HG03342 (cell line): ENCODE results near the gene COL10A1.

Experiments
- ATAC-seq: cut with Tn5 transposase; IDR thresholded peaks from one replicate; pipeline ENCODE4 v1.9.1; 2021; ENCODE audit warnings: mild to moderate bottlenecking, moderate library complexity; ENCODE audit not compliant: unreplicated experiment

COL10A1 gene

DNA sequence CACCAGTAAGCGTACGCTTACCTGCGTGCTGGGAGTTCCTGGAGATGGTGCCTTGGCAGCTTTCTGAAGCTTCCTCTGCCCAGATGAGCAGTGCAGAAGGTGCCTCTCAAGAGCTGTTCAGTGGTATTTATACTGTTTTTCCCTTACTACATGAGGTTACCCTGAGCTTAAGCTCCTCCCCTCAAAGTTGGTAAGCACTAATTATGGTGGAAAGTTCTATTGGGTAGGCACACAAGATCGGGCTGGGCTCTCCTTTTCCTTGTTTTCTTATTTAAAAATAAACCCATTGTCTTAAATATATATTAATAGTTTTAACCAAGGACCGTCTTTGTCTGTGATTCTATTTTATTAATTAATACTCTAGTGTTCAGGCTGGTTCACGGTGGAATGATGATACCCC lies at the start of gene COL10A1:
Gene COL10A1, minus strand, starts transcription at position 101 of the 400 bp plus-strand sequence. CDS start 640 bp downstream, outside the sequence.
- no peak for ATAC-seq

DNA sequence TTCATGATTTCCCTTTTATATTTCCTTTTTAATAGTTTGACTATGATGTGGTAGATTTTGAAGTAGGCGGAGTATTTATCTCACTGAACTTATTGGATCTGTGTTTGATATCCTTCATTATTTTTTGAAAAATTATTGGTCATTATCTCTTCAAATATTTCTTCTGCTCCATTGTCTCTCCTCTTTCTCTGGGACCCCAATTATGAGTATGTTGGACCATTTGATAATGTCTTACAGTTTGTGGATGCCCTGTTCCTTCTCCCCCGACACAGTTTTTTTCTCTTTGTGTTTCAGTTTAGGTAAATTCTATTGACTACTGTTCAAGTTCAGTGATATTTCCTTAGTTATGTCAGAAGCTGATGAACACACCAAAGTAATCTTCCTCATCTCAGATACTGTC lies 49.4 kb upstream of the COL10A1 start:
- no peak for ATAC-seq

DNA sequence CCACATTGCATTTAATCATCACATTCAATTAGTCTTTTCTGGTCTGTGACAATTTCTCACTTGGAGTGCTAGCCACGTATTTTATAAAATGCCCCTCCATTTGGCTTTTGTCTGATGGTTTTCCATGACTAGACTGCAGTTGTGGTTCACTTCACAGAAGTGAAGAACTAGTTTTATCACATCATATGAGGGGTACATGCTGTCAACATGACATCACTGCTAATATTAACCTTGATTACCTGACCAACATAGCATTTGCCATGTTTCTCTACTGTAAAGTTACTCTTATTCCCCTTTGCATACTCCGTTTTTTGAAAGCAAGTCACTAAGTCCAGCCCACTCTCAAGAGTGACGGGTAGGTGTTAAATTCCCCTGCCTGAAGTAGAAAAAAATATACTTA lies 48.0 kb upstream of the COL10A1 start:
- no peak for ATAC-seq

DNA sequence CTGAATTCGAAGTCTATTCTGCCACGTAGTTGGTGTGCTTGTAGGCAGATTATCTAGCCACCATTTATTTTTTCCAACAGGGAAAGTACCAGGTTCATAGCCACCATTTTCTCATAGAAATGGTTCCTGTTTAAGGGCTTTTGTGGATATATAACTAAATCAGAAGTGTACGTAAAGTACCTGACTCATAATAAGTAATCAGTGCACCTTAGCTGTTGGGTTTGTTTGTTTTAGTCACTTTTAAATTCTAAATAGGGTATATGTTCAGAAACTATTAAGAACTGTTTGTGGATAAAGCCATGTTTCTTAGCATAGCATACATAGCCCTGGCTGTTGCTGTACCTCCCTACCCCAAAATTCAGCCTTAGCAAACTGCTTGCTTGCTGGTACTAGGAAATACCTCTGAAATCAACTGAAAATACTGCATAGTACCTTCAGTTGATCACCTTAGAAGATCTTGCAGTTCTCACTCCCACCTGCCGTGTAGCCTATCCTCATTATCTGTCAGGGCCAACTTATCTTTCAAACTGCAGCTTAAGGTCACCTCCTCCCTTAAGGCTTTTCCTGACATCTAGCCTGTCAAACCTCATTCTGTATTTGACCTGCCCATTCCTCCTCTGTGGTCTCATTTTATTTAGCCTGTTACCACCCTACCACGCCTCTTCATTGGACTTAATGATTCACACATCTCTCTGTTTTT lies 44.6 kb upstream of the COL10A1 start:
- ATAC-seq = no peak

DNA sequence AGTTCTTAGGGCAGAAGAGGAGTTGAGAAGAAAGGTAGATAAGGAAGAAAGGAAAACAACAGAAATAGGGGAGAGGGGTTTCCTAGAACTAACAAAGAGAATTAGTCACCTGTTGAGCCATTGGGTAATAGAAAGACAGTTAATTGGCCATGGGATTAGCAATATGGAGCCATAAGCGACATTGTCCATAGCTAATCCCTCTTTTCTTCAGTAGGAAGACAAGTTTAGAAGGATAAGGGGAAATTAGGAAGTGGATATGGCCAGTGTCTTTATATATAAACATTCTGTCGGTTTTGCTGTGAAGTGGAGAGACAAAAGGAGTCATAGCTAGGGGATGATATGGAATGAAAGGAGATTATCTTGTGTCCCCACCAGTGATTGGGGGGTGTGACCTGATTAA lies 43.9 kb upstream of the COL10A1 start:
- no peak for ATAC-seq

DNA sequence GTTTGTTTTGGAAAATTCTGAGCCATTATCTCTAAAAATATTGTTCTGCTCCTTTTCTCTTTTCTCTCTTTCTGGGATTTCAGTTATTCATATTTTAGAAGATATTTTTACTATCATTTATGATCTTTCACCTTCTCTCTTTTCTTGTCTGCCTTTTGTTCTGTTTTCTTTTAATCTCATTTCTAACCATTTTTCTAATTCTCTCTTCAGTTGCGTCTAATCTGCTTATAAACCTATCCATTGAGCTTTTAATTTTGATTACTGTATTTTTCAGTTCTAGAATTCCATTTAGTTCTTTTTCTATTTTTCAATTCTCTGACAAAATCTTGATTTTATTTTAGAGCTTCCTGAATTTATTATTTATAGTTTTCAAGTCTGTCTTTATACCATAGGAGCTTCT lies 42.2 kb upstream of the COL10A1 start:
- no peak for ATAC-seq

DNA sequence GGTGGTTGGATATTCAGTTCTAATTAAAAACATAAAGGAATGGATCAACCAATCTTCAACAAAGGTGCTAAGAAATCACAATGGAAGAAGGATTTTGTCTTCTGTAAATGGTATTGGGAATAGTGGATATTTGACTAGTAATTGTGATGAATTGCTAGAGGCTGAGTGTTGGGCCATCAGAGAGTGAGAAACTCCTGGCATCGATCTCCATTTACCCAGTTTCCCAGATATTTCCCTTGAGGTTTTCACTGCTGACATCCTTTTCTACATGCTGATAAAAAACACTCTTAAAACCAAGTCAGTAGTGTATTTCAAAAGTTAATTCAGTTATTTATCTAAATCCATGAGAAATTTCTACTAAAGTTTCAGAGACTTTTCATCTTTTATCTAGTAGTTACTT lies 40.4 kb upstream of the COL10A1 start:
- ATAC-seq = no peak

DNA sequence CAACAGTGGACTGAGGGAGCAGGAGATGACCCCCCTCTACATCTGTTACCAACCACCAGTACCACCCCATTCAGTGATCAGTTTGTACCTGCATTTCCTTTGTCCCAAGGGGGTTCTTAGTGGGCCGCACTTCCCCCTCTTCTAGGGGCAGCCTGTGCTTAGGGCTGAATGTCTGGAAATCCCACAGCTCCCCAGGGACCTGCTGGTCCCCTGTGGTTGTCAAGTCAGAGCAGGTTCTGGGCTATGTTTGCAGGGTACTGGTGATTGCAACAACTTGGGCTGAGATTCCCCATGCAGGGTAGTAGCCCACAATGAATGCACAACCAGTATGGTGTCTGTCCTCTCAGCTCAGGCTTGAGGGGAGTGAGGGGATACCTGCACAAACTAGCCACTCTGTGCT lies 39.7 kb upstream of the COL10A1 start:
- peak; percentile 57 for ATAC-seq

DNA sequence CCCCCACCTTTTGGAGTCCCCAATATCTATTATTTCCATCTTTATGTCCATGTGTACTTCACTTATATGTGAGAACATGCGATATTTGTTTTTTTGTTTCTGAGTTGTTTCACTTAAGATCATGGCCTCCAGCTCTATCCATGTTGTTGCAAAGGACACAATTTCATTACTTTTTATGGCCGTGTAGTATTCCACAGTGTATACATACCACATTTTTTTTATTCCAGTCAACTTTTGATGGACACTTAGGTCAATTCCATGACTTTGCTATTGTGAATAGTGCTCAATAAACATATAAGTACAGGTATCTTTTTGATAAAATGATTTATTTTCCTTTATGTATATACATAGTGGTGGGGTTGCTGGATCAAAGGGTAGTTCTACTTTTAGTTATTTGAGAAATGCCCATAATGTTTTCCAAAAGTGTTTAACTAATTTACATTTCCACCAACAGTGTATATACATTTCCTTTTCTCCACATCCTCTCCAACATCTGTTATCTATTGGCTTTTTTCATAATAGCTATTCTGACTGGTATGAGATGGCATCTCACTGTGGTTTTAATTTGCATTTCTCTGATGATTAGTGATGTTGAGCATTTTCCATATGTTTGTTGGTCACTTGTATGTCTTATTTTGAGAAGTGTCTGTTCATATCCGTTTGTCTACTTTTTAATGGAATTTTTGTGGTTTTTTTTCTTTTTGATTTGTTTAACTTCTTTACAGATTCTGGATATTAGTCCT lies 34.0 kb upstream of the COL10A1 start:
- ATAC-seq = no peak

DNA sequence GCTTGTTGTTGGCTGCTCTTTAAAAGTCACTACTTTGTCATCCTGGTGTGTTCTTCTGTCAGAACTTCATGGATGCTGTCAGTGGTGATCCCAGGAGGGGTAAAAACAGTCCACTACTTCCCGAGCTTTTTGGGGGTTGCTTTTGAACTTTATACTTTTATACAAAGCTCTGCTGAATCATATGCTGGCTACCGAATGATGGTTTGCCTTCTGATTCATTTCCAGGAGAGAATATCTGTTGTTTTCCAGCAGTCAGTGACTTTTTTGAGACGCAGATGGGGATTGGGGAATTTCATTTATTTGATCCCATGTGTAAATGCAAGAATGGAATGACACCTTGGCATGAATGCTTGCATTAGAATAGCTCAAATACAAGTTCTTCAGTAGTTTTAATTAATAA lies 32.7 kb upstream of the COL10A1 start:
- ATAC-seq = no peak

DNA sequence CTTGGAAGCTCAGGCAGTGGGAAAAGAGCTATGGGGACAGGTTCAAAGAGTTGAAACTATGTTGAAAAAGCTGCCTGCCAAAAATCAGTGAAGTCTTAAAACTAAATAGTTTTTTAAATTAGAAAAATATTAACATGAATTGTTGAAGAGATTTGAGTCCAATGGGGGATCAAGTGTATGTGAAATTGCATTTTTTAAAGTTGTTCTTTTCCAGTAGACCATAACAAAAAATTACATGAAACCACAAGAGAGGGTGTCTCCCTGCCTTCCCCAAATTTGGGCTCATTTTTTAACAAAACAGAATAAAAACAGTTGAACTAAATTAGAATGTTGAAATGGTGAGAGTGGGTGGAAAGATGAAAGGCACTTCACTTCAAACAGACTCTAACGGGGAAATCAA lies 31.5 kb upstream of the COL10A1 start:
- ATAC-seq = no peak

DNA sequence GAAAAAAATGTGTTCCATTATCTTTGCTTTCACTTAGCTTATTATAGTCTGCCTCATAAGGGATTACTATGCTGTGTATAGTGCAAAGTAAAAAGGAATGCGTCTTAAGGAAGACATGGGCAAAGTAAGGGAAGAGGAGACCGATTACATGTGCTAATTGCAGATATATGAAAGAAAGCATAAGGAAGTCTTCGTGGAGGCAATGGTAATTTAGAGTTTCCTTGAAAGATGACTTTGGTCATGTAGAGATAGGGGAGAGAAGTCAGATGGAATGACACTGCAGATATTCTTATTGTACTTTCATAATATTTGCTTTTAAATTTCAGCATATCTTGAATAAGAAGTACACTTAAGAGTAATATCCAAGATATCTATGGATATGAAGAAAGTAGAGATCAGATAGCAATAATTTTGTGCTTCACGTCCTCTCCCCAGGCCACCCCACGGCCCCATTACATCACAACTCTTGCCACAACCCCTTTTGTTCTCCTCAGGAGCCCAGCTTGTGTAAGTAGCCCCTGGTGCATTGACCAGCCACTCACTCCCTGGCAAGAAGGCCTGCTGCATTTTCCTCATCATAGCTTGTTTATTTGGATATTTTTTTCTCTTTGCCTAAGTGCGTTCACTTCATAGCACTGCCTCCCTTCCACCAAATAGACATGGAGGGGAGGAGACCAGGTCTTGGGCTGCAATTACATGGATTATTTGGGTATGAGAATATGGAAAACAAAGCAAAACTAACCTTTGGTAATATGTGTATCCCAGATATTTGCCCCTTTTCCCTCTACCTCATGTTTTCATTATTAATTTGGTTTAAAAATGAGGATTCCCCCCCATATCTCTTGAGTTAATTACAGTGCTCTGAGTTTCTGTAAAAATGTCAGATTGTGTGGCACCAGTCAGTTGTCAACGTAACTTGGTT lies 30.7 kb upstream of the COL10A1 start:
- no peak for ATAC-seq

DNA sequence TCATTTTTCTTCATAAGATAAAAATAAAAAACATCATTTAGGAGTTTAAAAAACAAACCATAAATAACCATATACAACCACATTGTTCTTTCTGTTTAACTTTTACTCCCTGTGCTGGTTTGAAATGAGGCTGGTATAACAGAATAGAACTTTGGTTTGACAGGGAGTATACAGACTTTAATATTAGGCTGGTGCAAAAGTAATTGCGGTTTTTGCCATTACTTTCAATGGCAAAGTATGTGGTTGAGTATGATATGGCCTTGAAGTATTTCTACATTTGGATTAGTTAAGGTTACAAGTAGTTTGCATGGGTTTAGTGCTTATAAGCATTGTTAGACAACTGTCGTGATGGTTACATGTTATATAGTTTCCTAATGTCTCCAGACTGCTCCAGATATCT lies 29.0 kb upstream of the COL10A1 start:
- ATAC-seq = no peak

DNA sequence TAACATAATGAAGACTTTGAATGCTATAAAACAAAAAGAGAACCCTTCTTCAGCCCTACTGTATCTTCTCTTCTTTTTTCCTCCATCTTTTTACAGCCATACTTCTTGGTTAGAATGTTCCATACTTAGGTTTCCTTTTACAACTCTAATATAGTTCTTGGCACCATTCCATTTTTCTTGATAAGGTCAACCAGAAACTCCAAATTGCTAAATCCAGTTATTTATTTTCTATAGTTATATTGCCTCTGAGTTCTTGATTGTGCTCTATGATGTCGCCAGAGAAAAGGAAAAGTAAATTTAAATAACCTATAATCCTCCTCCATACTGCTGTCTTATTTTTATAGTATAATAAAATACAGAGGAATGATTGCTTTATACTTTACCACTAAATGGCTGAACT lies 26.7 kb upstream of the COL10A1 start:
- no peak for ATAC-seq

DNA sequence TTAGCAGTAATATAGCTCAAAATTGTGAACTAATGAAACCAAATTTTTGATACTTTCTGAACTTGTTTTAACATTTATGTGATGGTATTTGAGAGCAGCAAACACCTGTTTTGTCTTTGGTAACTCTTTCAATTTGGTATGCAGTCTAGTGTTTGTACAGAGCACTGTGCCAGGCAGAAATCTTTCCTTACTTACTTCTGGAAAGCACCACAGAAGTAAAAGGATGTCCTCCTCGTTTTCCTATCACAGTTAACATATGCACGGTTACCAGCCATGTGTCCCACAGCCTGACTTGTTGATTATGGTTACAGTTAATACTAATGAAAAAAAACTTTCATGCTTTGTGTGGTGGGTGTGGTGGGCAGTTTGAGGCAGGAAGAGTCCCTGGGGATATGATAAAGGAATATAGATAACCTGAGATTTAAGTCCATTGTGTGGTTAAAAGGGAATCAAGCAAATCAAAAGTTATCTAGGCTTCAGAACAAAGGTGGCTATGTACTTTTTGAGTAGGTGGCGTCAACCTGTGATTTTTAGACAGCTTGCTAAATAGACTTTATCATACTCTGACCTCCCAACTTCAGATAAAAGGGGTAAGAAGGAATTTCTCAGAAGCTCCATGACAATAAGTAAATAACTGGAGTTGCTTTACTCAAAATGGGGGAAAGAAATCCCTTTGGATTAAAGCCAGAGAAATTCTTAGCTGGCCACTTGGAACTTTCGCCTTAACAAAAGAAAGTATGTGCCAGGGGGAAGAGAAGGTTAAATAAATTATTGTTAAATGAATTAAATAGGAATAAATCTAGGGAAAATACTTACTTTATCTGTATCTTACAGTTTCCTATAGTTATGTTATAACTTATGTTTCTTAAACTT lies 20.1 kb upstream of the COL10A1 start:
- ATAC-seq = no peak

DNA sequence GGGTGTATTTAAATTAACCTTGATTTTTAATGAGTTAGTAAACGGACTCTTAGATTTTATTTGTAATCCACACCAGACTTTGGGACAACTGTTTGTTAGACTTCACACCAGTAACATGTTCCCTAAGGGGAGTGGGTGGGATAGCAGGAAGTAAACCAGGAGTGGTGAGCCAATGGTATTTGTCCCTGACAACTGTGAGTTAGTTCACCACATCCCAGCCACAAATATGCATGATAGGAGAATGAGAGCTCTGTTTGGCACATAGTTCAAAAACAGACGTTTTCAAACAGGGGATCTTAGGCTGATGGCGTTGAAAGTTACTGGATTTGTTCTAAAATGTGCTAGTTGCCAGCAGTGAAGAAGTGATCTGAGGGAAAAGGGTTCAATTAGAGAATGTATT lies 18.7 kb upstream of the COL10A1 start:
- ATAC-seq = no peak

DNA sequence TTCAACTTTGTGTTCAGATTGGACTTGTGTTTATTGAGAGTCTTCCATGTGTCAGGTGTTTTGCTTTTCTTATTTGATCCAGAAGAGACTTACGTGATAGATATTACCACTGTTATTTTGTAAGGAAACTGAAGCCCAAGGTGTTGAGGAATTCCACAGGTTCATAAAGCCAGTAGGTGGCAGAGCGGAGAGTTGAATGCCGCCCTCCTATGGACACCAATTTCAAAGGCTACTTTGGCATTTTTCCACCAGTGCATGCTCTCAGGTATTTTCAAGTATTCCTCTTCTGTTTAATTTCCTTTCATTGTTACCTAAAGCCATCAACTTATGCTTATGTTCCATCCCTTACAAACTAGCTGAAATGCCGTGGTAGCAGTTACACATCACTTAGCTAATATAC lies 14.0 kb upstream of the COL10A1 start:
- ATAC-seq = no peak

DNA sequence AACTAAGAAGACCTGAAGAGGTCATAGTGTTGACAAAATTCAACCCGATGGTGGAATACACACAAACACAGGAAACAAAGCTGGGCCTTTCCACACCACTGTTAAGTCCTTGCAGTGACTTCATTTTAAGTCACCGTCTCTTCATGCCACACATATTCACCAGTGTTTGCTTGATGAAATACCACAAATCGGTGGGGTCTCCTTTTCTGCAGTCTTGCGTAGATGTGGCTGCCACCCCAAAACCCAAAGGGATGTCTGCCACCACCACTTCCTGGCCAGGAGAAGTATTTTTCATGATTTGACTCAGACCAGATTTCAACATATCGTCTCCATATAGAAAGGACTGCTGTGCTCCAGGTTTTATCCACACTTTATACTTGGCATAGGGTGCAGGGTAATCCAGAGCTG lies 11.0 kb upstream of the COL10A1 start:
- ATAC-seq = no peak

DNA sequence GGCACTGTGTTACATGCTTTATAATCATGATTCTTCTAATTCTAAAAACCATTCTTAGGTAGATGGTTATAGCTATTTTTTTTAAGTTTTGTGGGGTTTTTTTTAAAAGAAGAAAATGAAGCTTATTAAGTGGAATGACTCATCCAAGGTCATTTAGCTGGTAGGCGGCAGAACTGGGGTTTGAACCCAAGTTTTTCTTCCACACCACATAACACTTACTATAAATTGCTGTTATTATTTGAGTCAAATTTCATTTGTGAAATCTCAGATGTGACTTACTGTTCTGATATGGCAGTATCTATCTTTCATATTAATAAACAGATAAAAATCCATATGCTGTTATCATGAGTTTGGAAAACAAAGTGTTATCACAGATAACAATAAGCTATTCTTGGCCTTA lies 10.4 kb upstream of the COL10A1 start:
- no peak for ATAC-seq

DNA sequence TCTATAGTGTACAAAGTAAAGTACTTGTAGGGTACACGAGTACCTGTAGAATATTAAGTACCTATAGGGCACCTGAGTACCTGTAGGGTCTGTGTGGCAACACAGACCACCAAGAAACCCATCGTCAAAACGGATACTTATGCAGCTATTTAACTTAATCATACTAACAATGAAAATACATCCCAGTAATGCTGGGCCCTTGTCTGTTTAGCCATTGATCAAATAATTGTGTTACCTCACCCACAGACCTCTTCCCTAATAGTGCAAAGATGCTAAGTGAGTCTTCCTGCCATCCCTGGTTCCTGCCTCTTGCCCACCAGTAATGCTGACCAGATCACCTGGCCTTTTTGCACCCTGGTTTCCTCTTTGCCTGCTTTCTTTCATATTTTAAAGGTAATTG lies 7.5 kb upstream of the COL10A1 start:
- no peak for ATAC-seq
